Right lobe of liver (tissue), 6 donors: ENCODE data around the gene PDSS1. TPM values are rescaled to one million over a fixed set of nuclear protein-coding genes. Genes with fewer than 3 reads are reported as not detected.

Experiments
- ATAC-seq, 4 donors: fragments of 200-7000 bp; cut with Tn5 transposase; one replicate each; pipeline ENCODE4 v1.9.1; 2020; ENCODE audit warnings: mild to moderate bottlenecking in 4 of 4, moderate library complexity in 4 of 4
- DNase-seq, 3 donors: peaks; one replicate each; pipeline ENCODE4 v3.0.0-alpha.2; 2020
- H3K27ac ChIP-seq, 3 donors: fragments of 200-600 bp; one replicate each; pipeline ENCODE4 v1.8.0; 2022
- H3K27me3 ChIP-seq, 2 donors: fragments of 200-600 bp; one replicate each; pipeline ENCODE4 v1.8.0; 2022
- H3K36me3 ChIP-seq, 4 donors: fragments of 200-600 bp; sonication (generic) in 1 of 4; one replicate each; pipeline versions ENCODE4 v1.5.1 to v1.8.0; 2017 to 2022; ENCODE audit warnings: control low read depth in 1 of 4
- H3K4me1 ChIP-seq, 4 donors: fragments of 200-600 bp; sonication (generic) in 1 of 4; one replicate each; pipeline versions ENCODE4 v1.5.1 to v1.8.0; 2017 to 2022; ENCODE audit warnings: control low read depth in 1 of 4
- H3K4me3 ChIP-seq, 3 donors: fragments of 200-600 bp; one replicate each; pipeline ENCODE4 v1.8.0; 2022
- H3K9me3 ChIP-seq, 4 donors: fragments of 200-600 bp; sonication (generic) in 1 of 4; one replicate each; pipeline versions ENCODE4 v1.5.1 to v1.8.0; 2017 to 2022; ENCODE audit warnings: control low read depth in 1 of 4
- CTCF ChIP-seq, 4 donors: fragments of 200-600 bp in 3 of 4; fragments of 450-650 bp in 1 of 4; IDR thresholded peaks; one replicate each; pipeline versions ENCODE4 v1.5.1 to v1.8.0; 2016 to 2022; ENCODE audit warnings: antibody characterized with exemption in 4 of 4, mild to moderate bottlenecking in 2 of 4
- POLR2A ChIP-seq: fragments of 450-650 bp; IDR thresholded peaks from one replicate; pipeline ENCODE4 v1.6.1; 2017; ENCODE audit warnings: antibody characterized with exemption, mild to moderate bottlenecking
- WGBS: methylation state at CpG from one replicate; pipeline ENCODE4 v1.1.6; 2018; ENCODE audit warnings: low coverage, low lambda C conversion rate; ENCODE audit not compliant: insufficient coverage; ENCODE audit errors: missing lambda C conversion rate; 5-methylcytosine and 5-hydroxymethylcytosine counted together
- intact Hi-C, 2 donors: fragments of 100-400 bp; cut with DNase I; formaldehyde crosslinking; loops; one replicate each; pipeline versions ENCODE4 v1.11.2 to v1.14.1; 2022
- total RNA-seq, 6 experiments: library from RNA; depleted of rRNA in 2 of 6; stranded (reverse); fragments of >200 nt in 2 of 6; fragmentation: NEBNext Ultra II Directional in 3 of 6; extraction: Animal tissue kit (Norgen Biotek cat#: 25700) in 3 of 6; gene quantifications; one replicate each; pipeline versions ENCODE4 v1.1.0 to v1.2.4, GENCODE V29; 2016 to 2023
- donor health status: DM: no; HTN: yes; CAD: no.
- donor health status: DM: no; HTN: no; CAD: no.
- donor health status: DM: no; HTN: no; CAD: no.
- donor health status: DM: no; HTN: yes; CAD: no.
- donor health status: DM: no; HTN: yes; CAD: no.

Gene PDSS1
- total RNA-seq, 6 experiments from 2014 or later, result 2.3 to 15.9 (median 4.1) TPM

DNA sequence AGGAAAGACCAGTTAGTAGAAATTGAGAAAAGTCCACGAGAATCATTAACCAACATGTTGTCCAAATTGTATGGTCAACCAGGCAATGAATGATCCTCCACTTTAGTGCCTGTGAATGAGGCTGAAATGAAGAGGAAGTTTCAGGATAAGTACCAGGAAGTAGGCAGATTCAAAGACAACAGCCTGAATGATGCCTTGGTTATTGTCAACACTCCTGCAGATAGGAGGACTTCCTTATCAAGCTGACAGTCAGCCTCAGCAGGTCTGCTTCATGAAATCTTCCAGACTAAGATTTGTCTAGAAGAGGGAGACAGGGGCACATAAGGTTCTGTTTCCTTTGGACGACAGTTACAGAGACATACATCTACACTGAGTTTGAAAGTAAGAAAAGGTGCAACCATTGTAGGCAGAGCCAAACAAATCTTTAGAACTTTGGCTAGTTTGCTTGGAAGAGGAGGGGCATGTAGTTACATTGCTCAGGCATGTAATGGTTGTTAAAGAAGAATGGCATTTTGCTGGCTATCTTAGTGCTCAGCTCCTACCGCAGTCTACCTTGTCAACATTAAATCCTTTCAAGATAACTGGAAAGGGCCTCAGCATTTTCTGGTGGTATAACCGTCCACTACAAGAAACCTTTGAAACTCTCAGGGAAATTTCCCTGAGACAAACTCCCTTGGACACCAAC, 81.8 kb downstream of the PDSS1 start:
- H3K27ac ChIP-seq, result no peak overlapping the region
- intact Hi-C loops, result no loop called here
- no peak for TF ChIP-seq POLR2A
- TF ChIP-seq CTCF (IDR thresholded peaks at IDR 0.05), result no peak
- peak in 2 of 4 donors; percentile 25 to 36 for ATAC-seq
- H3K9me3 ChIP-seq, result no peaks in the 10 kb centered on the region
- H3K4me1 ChIP-seq, result no peaks in the 10 kb centered on the region
- whole genome bisulfite sequencing, result 76% methylated on average over 4 of the region's 4 CpGs
- H3K36me3 ChIP-seq, result no peaks in the 10 kb centered on the region
- DNase-seq, result no peak
- H3K4me3 ChIP-seq, result no peak overlapping the region
- H3K27me3 ChIP-seq, result no peaks in the 10 kb centered on the region

DNA sequence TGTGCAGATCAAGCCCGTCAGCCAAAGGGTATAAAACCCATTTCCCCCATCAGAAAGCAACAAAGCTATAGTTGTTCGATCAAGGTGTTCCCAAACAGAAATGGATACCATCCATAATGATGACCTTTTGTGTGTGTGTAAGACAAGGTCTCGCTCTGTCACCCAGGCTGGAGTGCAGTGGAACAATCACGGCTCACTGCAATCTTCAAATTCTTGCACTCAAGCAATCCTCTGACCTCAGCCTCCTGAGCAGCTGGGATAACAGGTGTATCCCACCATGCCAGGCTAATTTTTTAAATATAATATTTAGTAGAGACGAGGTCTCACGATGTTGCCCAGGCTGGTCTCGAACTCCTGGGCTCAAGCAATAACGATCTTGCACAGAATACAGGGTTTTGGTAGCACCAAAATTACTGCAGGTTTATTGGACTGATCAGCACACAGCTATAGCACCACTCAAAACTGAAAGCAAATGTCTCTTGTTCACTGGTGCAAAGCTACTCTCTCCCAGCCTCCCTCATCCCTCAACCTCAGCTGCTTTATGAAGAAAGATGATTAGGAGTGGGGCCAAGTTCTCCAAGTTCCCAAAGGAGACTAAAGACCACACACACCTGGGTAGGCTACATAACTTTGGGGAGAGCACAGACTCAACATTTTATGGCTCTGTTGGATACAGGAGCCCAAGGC, 82.7 kb downstream of the PDSS1 start:
- no peak overlapping the region for H3K27ac ChIP-seq
- no peak for ATAC-seq
- 100% methylated on average over 4 of the region's 8 CpGs for WGBS
- no peaks in the 10 kb centered on the region for H3K4me1 ChIP-seq
- H3K27me3 ChIP-seq, result no peaks in the 10 kb centered on the region
- TF ChIP-seq POLR2A (no peak), CTCF (IDR thresholded peaks at IDR 0.05) (no peak)
- intact Hi-C loops, result no loop called here
- no peaks in the 10 kb centered on the region for H3K9me3 ChIP-seq
- no peak overlapping the region for H3K4me3 ChIP-seq
- no peaks in the 10 kb centered on the region for H3K36me3 ChIP-seq
- no peak for DNase-seq

- H3K4me1 ChIP-seq, result no peaks in the 10 kb centered on the region
- no peak for TF ChIP-seq CTCF (IDR thresholded peaks at IDR 0.05)
- TF ChIP-seq POLR2A, result no peak
- H3K27me3 ChIP-seq, result no peaks in the 10 kb centered on the region
- ATAC-seq, result peak; percentile 26 to 64 (median 44)
- no peaks in the 10 kb centered on the region for H3K36me3 ChIP-seq
- no peaks in the 10 kb centered on the region for H3K9me3 ChIP-seq
- intact Hi-C loops, result no loop called here
- no peak for DNase-seq
- WGBS, result 70% methylated on average over 2 of the region's 4 CpGs
- H3K4me3 ChIP-seq, result no peak overlapping the region
- no peak overlapping the region for H3K27ac ChIP-seq
Observed at GRCh38 chr10:26780793-26781601, 83.5 kb downstream of the PDSS1 start.

GRCh38 chr10:26781797-26782196, 84.3 kb downstream of the PDSS1 start:
- H3K4me1 ChIP-seq, result no peaks in the 10 kb centered on the region
- no peak for DNase-seq
- H3K27me3 ChIP-seq, result no peaks in the 10 kb centered on the region
- WGBS, result 100% methylated on average over 2 of the region's 2 CpGs
- no peak overlapping the region for H3K4me3 ChIP-seq
- ATAC-seq, result no peak
- intact Hi-C loops, result no loop called here
- TF ChIP-seq CTCF (IDR thresholded peaks at IDR 0.05) (no peak), POLR2A (no peak)
- no peaks in the 10 kb centered on the region for H3K9me3 ChIP-seq
- no peak overlapping the region for H3K27ac ChIP-seq
- H3K36me3 ChIP-seq, result no peaks in the 10 kb centered on the region
